Measurements from ENCODE around the gene MEI1. TPM values are rescaled to one million over a fixed set of nuclear protein-coding genes. Genes with fewer than 3 reads are reported as not detected.

MEI1 gene
- total RNA-seq, 1 experiment from 2014 or later, result 0.18 TPM

DNA sequence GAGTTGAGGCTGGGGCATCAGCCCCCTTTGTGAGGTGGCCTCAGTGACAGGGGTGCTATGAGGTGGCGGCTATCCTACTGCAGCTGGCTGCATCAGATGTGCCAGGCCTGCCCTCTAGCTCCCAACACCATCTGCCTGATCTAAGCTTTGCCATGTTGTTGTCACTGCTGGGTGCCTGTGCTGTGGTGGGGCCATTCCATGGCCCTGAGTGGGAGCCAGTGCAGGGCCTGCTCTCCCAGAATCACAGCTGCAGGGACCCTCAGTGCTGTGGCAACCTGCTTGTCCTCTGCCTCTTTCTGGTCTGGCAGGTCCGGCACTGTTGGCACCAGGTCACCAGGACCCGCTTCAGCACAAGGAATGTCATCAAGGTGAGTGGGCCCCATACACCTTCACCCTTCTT lies 8.8 kb upstream of the MEI1 start:
- Histone ChIP-seq H3K4me1 (ENCODE audit: control insufficient read depth, insufficient read depth, low read length) (no peaks in the 10 kb centered on the region; the same call in 1 of the 2 replicates), H3K27ac (ENCODE audit: low read length) (no peak overlapping the region), H3K27me3 (ENCODE audit: control insufficient read depth, insufficient read depth, low read length) (no peaks in the 10 kb centered on the region), H3K36me3 (ENCODE audit: control insufficient read depth, insufficient read depth, low read length) (peaks cover 8% of the 10 kb centered on the region; the same call in 1 of the 2 replicates), H3K9me3 (ENCODE audit: control insufficient read depth, insufficient read depth, low read depth, low read length) (no peaks in the 10 kb centered on the region), H3K4me3 (ENCODE audit: low read depth in 2 of 2, low read length in 2 of 2) (no peak overlapping the region)
- intact Hi-C loops (cut with micrococcal nuclease; ENCODE audit: unreplicated experiment) (loop anchor here (10.0 kb wide), 1 partner anchor 164 kb away; no protein-coding TSS in a partner anchor), in situ Hi-C loops (cut with HindIII; ENCODE audit: low pct_unique_long_range_greater_than_20kb, low sequenced_read_pairs) (no loop called here)
- no peak for DNase-seq (ENCODE audit: low read depth, low spot score)
- BruUV-seq (replicated peaks), result no TSS peak
- no peak for ATAC-seq
- TF ChIP-seq SIN3A (IDR thresholded peaks at IDR 0.05; ENCODE audit: borderline replicate concordance, insufficient read depth, low read depth, low read length) (no peak), TCF7L2 (IDR thresholded peaks at IDR 0.05; ENCODE audit: low read depth, low read length) (no peak), POLR2AphosphoS5 (IDR thresholded peaks at IDR 0.05; ENCODE audit: low read depth, low read length) (no peak)
- TF ChIP-seq, protein P1, sequence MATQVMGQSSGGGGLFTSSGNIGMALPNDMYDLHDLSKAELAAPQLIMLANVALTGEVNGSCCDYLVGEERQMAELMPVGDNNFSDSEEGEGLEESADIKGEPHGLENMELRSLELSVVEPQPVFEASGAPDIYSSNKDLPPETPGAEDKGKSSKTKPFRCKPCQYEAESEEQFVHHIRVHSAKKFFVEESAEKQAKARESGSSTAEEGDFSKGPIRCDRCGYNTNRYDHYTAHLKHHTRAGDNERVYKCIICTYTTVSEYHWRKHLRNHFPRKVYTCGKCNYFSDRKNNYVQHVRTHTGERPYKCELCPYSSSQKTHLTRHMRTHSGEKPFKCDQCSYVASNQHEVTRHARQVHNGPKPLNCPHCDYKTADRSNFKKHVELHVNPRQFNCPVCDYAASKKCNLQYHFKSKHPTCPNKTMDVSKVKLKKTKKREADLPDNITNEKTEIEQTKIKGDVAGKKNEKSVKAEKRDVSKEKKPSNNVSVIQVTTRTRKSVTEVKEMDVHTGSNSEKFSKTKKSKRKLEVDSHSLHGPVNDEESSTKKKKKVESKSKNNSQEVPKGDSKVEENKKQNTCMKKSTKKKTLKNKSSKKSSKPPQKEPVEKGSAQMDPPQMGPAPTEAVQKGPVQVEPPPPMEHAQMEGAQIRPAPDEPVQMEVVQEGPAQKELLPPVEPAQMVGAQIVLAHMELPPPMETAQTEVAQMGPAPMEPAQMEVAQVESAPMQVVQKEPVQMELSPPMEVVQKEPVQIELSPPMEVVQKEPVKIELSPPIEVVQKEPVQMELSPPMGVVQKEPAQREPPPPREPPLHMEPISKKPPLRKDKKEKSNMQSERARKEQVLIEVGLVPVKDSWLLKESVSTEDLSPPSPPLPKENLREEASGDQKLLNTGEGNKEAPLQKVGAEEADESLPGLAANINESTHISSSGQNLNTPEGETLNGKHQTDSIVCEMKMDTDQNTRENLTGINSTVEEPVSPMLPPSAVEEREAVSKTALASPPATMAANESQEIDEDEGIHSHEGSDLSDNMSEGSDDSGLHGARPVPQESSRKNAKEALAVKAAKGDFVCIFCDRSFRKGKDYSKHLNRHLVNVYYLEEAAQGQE (IDR thresholded peaks at IDR 0.05; ENCODE audit: insufficient read depth in 1 of 2, low read depth in 2 of 2, low read length in 1 of 2), result no peak
- TF ChIP-seq, protein P2, sequence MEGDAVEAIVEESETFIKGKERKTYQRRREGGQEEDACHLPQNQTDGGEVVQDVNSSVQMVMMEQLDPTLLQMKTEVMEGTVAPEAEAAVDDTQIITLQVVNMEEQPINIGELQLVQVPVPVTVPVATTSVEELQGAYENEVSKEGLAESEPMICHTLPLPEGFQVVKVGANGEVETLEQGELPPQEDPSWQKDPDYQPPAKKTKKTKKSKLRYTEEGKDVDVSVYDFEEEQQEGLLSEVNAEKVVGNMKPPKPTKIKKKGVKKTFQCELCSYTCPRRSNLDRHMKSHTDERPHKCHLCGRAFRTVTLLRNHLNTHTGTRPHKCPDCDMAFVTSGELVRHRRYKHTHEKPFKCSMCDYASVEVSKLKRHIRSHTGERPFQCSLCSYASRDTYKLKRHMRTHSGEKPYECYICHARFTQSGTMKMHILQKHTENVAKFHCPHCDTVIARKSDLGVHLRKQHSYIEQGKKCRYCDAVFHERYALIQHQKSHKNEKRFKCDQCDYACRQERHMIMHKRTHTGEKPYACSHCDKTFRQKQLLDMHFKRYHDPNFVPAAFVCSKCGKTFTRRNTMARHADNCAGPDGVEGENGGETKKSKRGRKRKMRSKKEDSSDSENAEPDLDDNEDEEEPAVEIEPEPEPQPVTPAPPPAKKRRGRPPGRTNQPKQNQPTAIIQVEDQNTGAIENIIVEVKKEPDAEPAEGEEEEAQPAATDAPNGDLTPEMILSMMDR (IDR thresholded peaks at IDR 0.05), result no peak
- POLR2A ChIA-PET, result no interaction called here
- CTCF ChIA-PET, result no interaction called here

DNA sequence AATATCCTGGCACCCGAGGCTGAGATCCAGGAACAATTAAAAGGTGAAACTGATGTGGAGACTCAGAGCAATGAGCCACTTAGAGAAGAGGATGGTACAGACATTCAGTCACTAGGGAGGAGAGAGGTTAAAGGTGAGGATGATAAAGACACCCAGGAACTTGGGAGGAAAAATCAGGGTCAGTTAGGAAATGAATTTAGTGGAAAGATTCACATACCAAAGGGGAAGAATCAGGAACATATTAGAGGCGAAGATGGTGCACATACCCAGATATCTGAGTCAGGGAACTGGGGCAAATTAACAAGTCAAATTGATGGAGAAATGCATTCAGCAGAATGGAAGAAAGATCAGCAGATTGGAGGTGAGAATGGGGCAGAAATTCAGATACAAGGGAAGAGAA lies 4.1 kb upstream of the MEI1 start:
- H3K36me3 ChIP-seq (ENCODE audit: control insufficient read depth, insufficient read depth, low read length), result no peaks in the 10 kb centered on the region
- DNase-seq (ENCODE audit: low read depth, low spot score), result no peak
- no peaks in the 10 kb centered on the region for H3K9me3 ChIP-seq (ENCODE audit: control insufficient read depth, insufficient read depth, low read depth, low read length)
- intact Hi-C loops (cut with micrococcal nuclease; ENCODE audit: unreplicated experiment), result loop anchor here (5.0 to 10.0 kb wide), 2 partner anchors 160 to 247 kb away; no protein-coding TSS in a partner anchor
- H3K27me3 ChIP-seq (ENCODE audit: control insufficient read depth, insufficient read depth, low read length), result no peaks in the 10 kb centered on the region
- POLR2A ChIA-PET, result no interaction called here
- CTCF ChIA-PET, result no interaction called here
- no peaks in the 10 kb centered on the region for H3K4me1 ChIP-seq (ENCODE audit: control insufficient read depth, insufficient read depth, low read length)
- no peak overlapping the region for H3K4me3 ChIP-seq (ENCODE audit: low read depth in 2 of 2, low read length in 2 of 2)
- H3K27ac ChIP-seq (ENCODE audit: low read length), result no peak overlapping the region
- ATAC-seq, result no peak
- BruUV-seq (replicated peaks), result TSS peak; percentile 83
- in situ Hi-C loops (cut with HindIII; ENCODE audit: low pct_unique_long_range_greater_than_20kb, low sequenced_read_pairs), result no loop called here
- TF ChIP-seq POLR2AphosphoS5 (IDR thresholded peaks at IDR 0.05; ENCODE audit: low read depth, low read length), result no peak
- TF ChIP-seq SIN3A (IDR thresholded peaks at IDR 0.05; ENCODE audit: borderline replicate concordance, insufficient read depth, low read depth, low read length), result no peak
- TF ChIP-seq, protein P1 (IDR thresholded peaks at IDR 0.05; ENCODE audit: insufficient read depth in 1 of 2, low read depth in 2 of 2, low read length in 1 of 2), result no peak
- TF ChIP-seq, protein P2 (IDR thresholded peaks at IDR 0.05), result no peak
- TF ChIP-seq TCF7L2 (IDR thresholded peaks at IDR 0.05; ENCODE audit: low read depth, low read length), result no peak

All from Panc1 (cell line).